PC-3 (cell line): ENCODE measurements around the gene SPATA20.

ENCODE experiments used
- CTCF ChIP-seq: fragments of 300-600 bp; sonication (generic); conservative IDR thresholded peaks from 2 replicates; pipeline ENCODE4 v1.5.1; 2017; ENCODE audit warnings: antibody characterized with exemption, low read depth, mild to moderate bottlenecking, low read length
- EZH2 ChIP-seq: fragments of 300-600 bp; sonication (generic); IDR thresholded peaks from one replicate; pipeline ENCODE4 v1.6.1; 2017; ENCODE audit warnings: antibody characterized with exemption, mild to moderate bottlenecking, low read length; ENCODE audit not compliant: unreplicated experiment

- TF ChIP-seq CTCF (no peak), EZH2 (no peak)
Observed at GRCh38 chr17:50549256-50549941, 2.4 kb downstream of the SPATA20 start.
